B cell (primary cell): Measurements from ENCODE around the gene TSEN34. TPM values are rescaled to one million over a fixed set of nuclear protein-coding genes. Genes with fewer than 3 reads are reported as not detected.
"Not testable (repeated sequence)": the region's sequence is repeated elsewhere in the genome, so short reads cannot be mapped to it uniquely, and the experiment has no call there.

Experiments used
- ATAC-seq: fragments of 200-7000 bp; cut with Tn5 transposase; one replicate; pipeline ENCODE4 v1.10.0; 2021; ENCODE audit warnings: low read depth, mild to moderate bottlenecking, moderate number of reproducible peaks, moderate library complexity
- CTCF ChIA-PET: fragments of 350-600 bp; sonication (Branson Sonifier 250); formaldehyde crosslinking; loops from one replicate; lab custom pipeline; 2021; ENCODE audit warnings: antibody characterized with exemption, inconsistent platforms; lab: Charles Lee
- POLR2A ChIA-PET: fragments of 350-600 bp; sonication (Branson Sonifier 250); formaldehyde crosslinking; loops from one replicate; lab custom pipeline; 2021; ENCODE audit warnings: antibody characterized with exemption; lab: Charles Lee
- DNase-seq: peaks from one replicate; pipeline ENCODE4 v3.0.0; 2013
- H2AFZ ChIP-seq: 2 replicates; pipeline ENCODE4 v1.6.1; 2012; ENCODE audit warnings: mild to moderate bottlenecking, low read depth, low read length; ENCODE audit not compliant: insufficient read depth, poor library complexity, severe bottlenecking
- H3K27ac ChIP-seq, 2 donors: 1 replicate in 1 of 2; 2 replicates in 1 of 2; pipeline ENCODE4 v1.5.1; 2012 to 2013; ENCODE audit warnings: low read length in 2 of 2, mild to moderate bottlenecking in 2 of 2, moderate library complexity in 1 of 2
- H3K27me3 ChIP-seq, 4 experiments: fragments of 200-600 bp in 1 of 4; sonication (generic) in 1 of 4; replicated peaks in 1 of 4; 1 replicate in 2 of 4; 2 replicates in 2 of 4; pipeline versions ENCODE4 v1.6.1 to v1.7.0; 2013 to 2016; ENCODE audit warnings: low read length in 3 of 4, mild to moderate bottlenecking in 2 of 4, mixed read lengths in 1 of 4, moderate library complexity in 1 of 4; ENCODE audit not compliant: insufficient read depth in 4 of 4, control insufficient read depth in 3 of 4; ENCODE audit errors: control extremely low read depth in 1 of 4
- H3K36me3 ChIP-seq, 2 experiments: replicated peaks in 1 of 2; 1 replicate in 1 of 2; 2 replicates in 1 of 2; pipeline versions ENCODE4 v1.6.1 to v1.7.1; 2013; ENCODE audit warnings: low read length in 1 of 2; ENCODE audit not compliant: insufficient read depth in 2 of 2, control insufficient read depth in 1 of 2; ENCODE audit errors: control extremely low read depth in 1 of 2, extremely low read depth in 1 of 2
- H3K4me1 ChIP-seq, 2 donors: fragments of 200-600 bp in 1 of 2; sonication (generic) in 1 of 2; 1 replicate in 1 of 2; 2 replicates in 1 of 2; pipeline versions ENCODE4 v1.5.1 to v1.6.1; 2013 to 2017; ENCODE audit warnings: low read length in 2 of 2; ENCODE audit not compliant: control insufficient read depth in 2 of 2, insufficient read depth in 2 of 2
- H3K4me2 ChIP-seq: replicated peaks from 2 replicates; pipeline ENCODE3; 2012; ENCODE audit warnings: mild to moderate bottlenecking, low read depth, low read length; ENCODE audit not compliant: poor library complexity, severe bottlenecking
- H3K4me3 ChIP-seq, 5 experiments: fragments of 200-600 bp in 1 of 5; sonication (generic) in 1 of 5; 1 replicate in 3 of 5; 2 replicates in 2 of 5; pipeline versions ENCODE4 v1.5.1 to v1.7.0; 2011 to 2016; ENCODE audit warnings: low read length in 4 of 5, mild to moderate bottlenecking in 4 of 5, low read depth in 2 of 5, control low read depth in 1 of 5, moderate library complexity in 1 of 5; ENCODE audit not compliant: insufficient read depth in 1 of 5; ENCODE audit errors: control extremely low read depth in 1 of 5, extremely low read depth in 1 of 5
- H3K79me2 ChIP-seq: fragments of 200-600 bp; sonication (generic); one replicate; pipeline ENCODE4 v1.6.0; 2016; ENCODE audit warnings: low read length; ENCODE audit not compliant: control insufficient read depth, insufficient read depth
- H3K9ac ChIP-seq: fragments of 200-600 bp; sonication (generic); 2 replicates; pipeline ENCODE4 v1.6.1; 2017; ENCODE audit warnings: mild to moderate bottlenecking, low read length, moderate library complexity
- H3K9me3 ChIP-seq, 3 donors: one replicate each; pipeline versions ENCODE4 v1.6.1 to v1.7.1; 2013; ENCODE audit warnings: low read length in 2 of 3; ENCODE audit not compliant: control insufficient read depth in 2 of 3, insufficient read depth in 1 of 3; ENCODE audit errors: control extremely low read depth in 1 of 3
- H4K20me1 ChIP-seq: 2 replicates; pipeline ENCODE4 v1.6.0; 2012; ENCODE audit warnings: mild to moderate bottlenecking, low read length; ENCODE audit not compliant: insufficient read depth, control insufficient read depth, poor library complexity, severe bottlenecking
- H3K27ac Mint-ChIP-seq: one replicate; pipeline ENCODE4 v1.8.0; 2021; ENCODE audit warnings: mixed read lengths
- H3K27me3 Mint-ChIP-seq: one replicate; pipeline ENCODE4 v1.8.0; 2021; ENCODE audit warnings: mixed read lengths
- H3K4me1 Mint-ChIP-seq: one replicate; pipeline ENCODE4 v1.8.0; 2021; ENCODE audit warnings: mixed read lengths
- H3K4me3 Mint-ChIP-seq: one replicate; pipeline ENCODE4 v1.8.0; 2021; ENCODE audit warnings: mixed read lengths
- H3K9me3 Mint-ChIP-seq: one replicate; pipeline ENCODE4 v1.8.0; 2022; ENCODE audit warnings: mixed read lengths; ENCODE audit not compliant: insufficient read depth
- EZH2 ChIP-seq: IDR thresholded peaks from 2 replicates; pipeline ENCODE4 v1.6.1; 2012; ENCODE audit warnings: borderline replicate concordance, low read depth, mild to moderate bottlenecking, moderate library complexity, low read length; ENCODE audit not compliant: insufficient read depth, poor library complexity, severe bottlenecking
- WGBS: methylation state at CpG from one replicate; pipeline ENCODE4 v1.1.5; 2013; ENCODE audit warnings: missing lambda C conversion rate; ENCODE audit not compliant: insufficient coverage; 5-methylcytosine and 5-hydroxymethylcytosine counted together
- intact Hi-C: fragments of 100-400 bp; cut with micrococcal nuclease; formaldehyde crosslinking; loops from one replicate; pipeline ENCODE4 v1.10.0; 2022
- polyA plus RNA-seq: library from polyadenylated mRNA; depleted of rRNA; stranded (reverse); fragments of >200 nt; gene quantifications from 2 replicates; pipeline ENCODE4 v1.2.3, GENCODE V29; 2012
- total RNA-seq, 2 donors: library from RNA; stranded (reverse); fragments of 120-200 nt in 1 of 2; gene quantifications; 1 replicate in 1 of 2; 2 replicates in 1 of 2; pipeline versions ENCODE4 v1.2.3 to v1.2.4, GENCODE V29; 2013 to 2022
- TF ChIP-seq, protein P1 (sequence below): fragments of 200-600 bp; IDR thresholded peaks from one replicate; pipeline ENCODE4 v1.8.0; 2022; ENCODE audit warnings: antibody characterized with exemption, mild to moderate bottlenecking

Gene TSEN34
- total and polyA plus RNA-seq, 2 donors (not counting 1 experiment from before 2014, with no cell fraction given), result 17.6 to 25.1 TPM

GRCh38 chr19:54206030-54206830 is 15.1 kb downstream of the TSEN34 start:
- DNase-seq (no peak), ATAC-seq (no peak)
- Histone ChIP-seq H2AFZ (no peak overlapping the region), H3K27ac (no peak overlapping the region), H3K9me3 (no peaks in the 10 kb centered on the region), H3K4me1 (peaks cover 50 to 87% of the 10 kb centered on the region in 2 donors), H3K36me3 (peaks cover 7 to 66% of the 10 kb centered on the region in 2 experiments), H3K9ac (no peak overlapping the region), H3K27me3 (no peaks in the 10 kb centered on the region), H3K79me2 (peaks cover 92% of the 10 kb centered on the region), H4K20me1 (peaks cover 97% of the 10 kb centered on the region), H3K4me3 (no peak overlapping the region), H3K4me2 (no peak overlapping the region)
- H3K27ac Mint-ChIP-seq, result no peak overlapping the region
- ChIA-PET CTCF (interaction anchor here (0.5 to 1.1 kb wide), 2 partner anchors 60 to 355 kb away, joined by 3 read pairs; no protein-coding TSS in a partner anchor), POLR2A (interaction anchor here (1.8 kb wide), 1 partner anchor 15 kb away, joined by 5 read pairs; the partner anchor contains the start of gene TSEN34)
- peaks cover 82% of the 10 kb centered on the region for H3K4me1 Mint-ChIP-seq
- intact Hi-C loops, result no loop called here
- no peaks in the 10 kb centered on the region for H3K27me3 Mint-ChIP-seq
- no peak overlapping the region for H3K4me3 Mint-ChIP-seq
- no peaks in the 10 kb centered on the region for H3K9me3 Mint-ChIP-seq
- 93% methylated on average over 17 of the region's 27 CpGs for WGBS
- TF ChIP-seq EZH2, result no peak

DNA sequence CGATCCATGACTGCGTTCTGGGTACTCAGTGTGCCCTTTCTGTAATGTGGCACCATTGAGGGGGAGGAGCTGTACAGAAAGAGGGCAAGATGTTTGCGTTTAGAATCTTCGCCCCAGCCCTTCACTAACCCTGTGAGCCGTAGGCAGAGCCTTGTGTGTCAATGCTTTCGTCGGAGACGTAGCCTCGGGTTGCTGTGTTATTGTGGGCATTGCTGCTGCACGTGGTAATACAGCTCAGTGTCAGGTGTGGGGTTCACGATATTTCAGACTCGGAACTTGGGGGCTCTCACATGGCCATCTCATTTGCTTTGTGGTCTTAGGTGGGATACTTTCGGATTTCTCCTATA is 15.7 kb downstream of the TSEN34 start:
- Histone ChIP-seq H3K4me3 (no peak overlapping the region), H3K4me1 (peaks cover 44 to 82% of the 10 kb centered on the region in 2 donors), H3K36me3 (peaks cover 3 to 61% of the 10 kb centered on the region in 2 experiments), H3K9me3 (no peaks in the 10 kb centered on the region), H3K79me2 (peaks cover 88% of the 10 kb centered on the region), H2AFZ (no peak overlapping the region), H3K4me2 (no peak overlapping the region), H3K27me3 (no peaks in the 10 kb centered on the region), H3K27ac (no peak overlapping the region), H4K20me1 (peaks cover 94% of the 10 kb centered on the region), H3K9ac (no peak overlapping the region)
- no peak for ATAC-seq
- Mint-ChIP-seq H3K4me3 (no peak overlapping the region), H3K4me1 (peaks cover 79% of the 10 kb centered on the region), H3K9me3 (no peaks in the 10 kb centered on the region), H3K27ac (no peak overlapping the region), H3K27me3 (no peaks in the 10 kb centered on the region)
- TF ChIP-seq EZH2, result no peak
- TF ChIP-seq, protein P1, sequence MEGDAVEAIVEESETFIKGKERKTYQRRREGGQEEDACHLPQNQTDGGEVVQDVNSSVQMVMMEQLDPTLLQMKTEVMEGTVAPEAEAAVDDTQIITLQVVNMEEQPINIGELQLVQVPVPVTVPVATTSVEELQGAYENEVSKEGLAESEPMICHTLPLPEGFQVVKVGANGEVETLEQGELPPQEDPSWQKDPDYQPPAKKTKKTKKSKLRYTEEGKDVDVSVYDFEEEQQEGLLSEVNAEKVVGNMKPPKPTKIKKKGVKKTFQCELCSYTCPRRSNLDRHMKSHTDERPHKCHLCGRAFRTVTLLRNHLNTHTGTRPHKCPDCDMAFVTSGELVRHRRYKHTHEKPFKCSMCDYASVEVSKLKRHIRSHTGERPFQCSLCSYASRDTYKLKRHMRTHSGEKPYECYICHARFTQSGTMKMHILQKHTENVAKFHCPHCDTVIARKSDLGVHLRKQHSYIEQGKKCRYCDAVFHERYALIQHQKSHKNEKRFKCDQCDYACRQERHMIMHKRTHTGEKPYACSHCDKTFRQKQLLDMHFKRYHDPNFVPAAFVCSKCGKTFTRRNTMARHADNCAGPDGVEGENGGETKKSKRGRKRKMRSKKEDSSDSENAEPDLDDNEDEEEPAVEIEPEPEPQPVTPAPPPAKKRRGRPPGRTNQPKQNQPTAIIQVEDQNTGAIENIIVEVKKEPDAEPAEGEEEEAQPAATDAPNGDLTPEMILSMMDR, result no peak
- DNase-seq, result no peak
- intact Hi-C loops, result no loop called here
- 77% methylated on average over 13 of the region's 13 CpGs for WGBS
- POLR2A ChIA-PET, result interaction anchor here (1.8 kb wide), 1 partner anchor 16 kb away, joined by 5 read pairs; the partner anchor contains the start of gene TSEN34
- CTCF ChIA-PET, result interaction anchor here (0.5 to 1.1 kb wide), 2 partner anchors 59 to 356 kb away, joined by 3 read pairs; no protein-coding TSS in a partner anchor

DNA sequence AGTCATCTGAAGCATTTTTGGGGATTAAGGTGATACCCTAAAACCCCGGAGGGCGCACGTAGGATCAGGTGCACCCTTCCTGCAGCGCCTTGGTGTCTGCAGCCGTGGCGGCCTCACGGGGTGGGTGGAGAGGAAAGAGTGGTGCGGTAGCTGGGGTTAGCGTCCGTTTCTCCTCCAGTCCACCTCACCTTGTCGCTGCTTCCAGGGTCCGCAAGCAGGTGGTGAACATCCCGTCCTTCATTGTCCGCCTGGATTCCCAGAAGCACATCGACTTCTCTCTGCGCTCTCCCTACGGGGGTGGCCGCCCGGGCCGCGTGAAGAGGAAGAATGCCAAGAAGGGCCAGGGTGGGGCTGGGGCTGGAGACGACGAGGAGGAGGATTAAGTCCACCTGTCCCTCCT is 16.1 kb downstream of the TSEN34 start:
- ATAC-seq, H3K27ac ChIP-seq, H3K27ac Mint-ChIP-seq, H3K9me3 Mint-ChIP-seq, H3K9ac ChIP-seq, H3K4me2 ChIP-seq, H3K9me3 ChIP-seq, intact Hi-C loops, H3K4me3 ChIP-seq, DNase-seq, H3K4me3 Mint-ChIP-seq, H3K27me3 Mint-ChIP-seq, H2AFZ ChIP-seq, H3K27me3 ChIP-seq: not testable (repeated sequence)
- CTCF ChIA-PET, result interaction anchor here (0.5 to 1.1 kb wide), 3 partner anchors 20 to 356 kb away, joined by 3 read pairs; no protein-coding TSS in a partner anchor
- H3K4me1 Mint-ChIP-seq, result peaks cover 75% of the 10 kb centered on the region
- peaks cover 40 to 78% of the 10 kb centered on the region in 2 donors for H3K4me1 ChIP-seq
- peaks cover 84% of the 10 kb centered on the region for H3K79me2 ChIP-seq
- peaks cover 90% of the 10 kb centered on the region for H4K20me1 ChIP-seq
- H3K36me3 ChIP-seq, result peaks cover 3 to 57% of the 10 kb centered on the region in 2 experiments
- POLR2A ChIA-PET, result interaction anchor here (1.8 kb wide), 1 partner anchor 16 kb away, joined by 5 read pairs; the partner anchor contains the start of gene TSEN34
- WGBS, result 83% methylated on average over 6 of the region's 23 CpGs
